GM12878 (cell line): Measurements from ENCODE around the gene SOCS4. TPM values are rescaled to one million over a fixed set of nuclear protein-coding genes. Genes with fewer than 3 reads are reported as not detected.

Source experiments
- ATAC-seq: fragments of 200-7000 bp; cut with Tn5 transposase; 3 replicates; pipeline ENCODE4 v1.9.1; 2020; ENCODE audit warnings: mild to moderate bottlenecking, moderate library complexity
- BruUV-seq: library from RNA; stranded (reverse); fragments of 400-500 nt; replicated peaks from 2 replicates; lab custom pipeline; 2021; lab: Mats Ljungman, UMichigan
- CTCF ChIA-PET: fragments of 300-600 bp; sonication (Branson Sonifier 250); formaldehyde crosslinking; extraction: SDS; loops from one replicate; lab custom pipeline; 2021; ENCODE audit warnings: inconsistent platforms; lab: Yijun Ruan, JAX
- POLR2A ChIA-PET: fragments of 350-600 bp; formaldehyde crosslinking; extraction: SDS; loops from one replicate; lab custom pipeline; 2021; ENCODE audit warnings: inconsistent platforms; lab: Charles Lee
- RAD21 ChIA-PET: fragments of 300-600 bp; sonication (Branson Sonifier 250); formaldehyde crosslinking; loops from one replicate; lab custom pipeline; 2023; ENCODE audit warnings: antibody characterized with exemption; ENCODE audit not compliant: unreplicated experiment; lab: Charles Lee
- SMC1A ChIA-PET: fragments of 300-600 bp; sonication (Branson Sonifier 250); formaldehyde crosslinking; loops from one replicate; lab custom pipeline; 2023; ENCODE audit not compliant: unreplicated experiment, uncharacterized antibody; lab: Charles Lee
- DNase-seq: peaks from one replicate; pipeline ENCODE4 v3.0.0-alpha.2; 2011; ENCODE audit warnings: low read depth, low spot score
- FAIRE-seq: peaks from 3 replicates; lab custom pipeline; 2011; peaks lifted over from hg19 to GRCh38; lab: Jason Lieb, UNC
- H2AFZ ChIP-seq: 2 replicates; pipeline ENCODE4 v1.6.0; 2011; ENCODE audit warnings: low read depth, low read length, control low read depth; ENCODE audit not compliant: control insufficient read depth
- H3K27ac ChIP-seq: 2 replicates; pipeline ENCODE4 v1.5.1; 2011; ENCODE audit warnings: control low read depth; ENCODE audit not compliant: control insufficient read depth, insufficient read depth
- H3K27me3 ChIP-seq, 2 experiments: replicated peaks in 1 of 2; 2 replicates each; pipeline versions ENCODE4 v1.6.0 to v1.6.1; 2011; ENCODE audit warnings: low read length in 1 of 2; ENCODE audit not compliant: control insufficient read depth in 2 of 2, insufficient read depth in 2 of 2
- H3K36me3 ChIP-seq, 2 experiments: 2 replicates each; pipeline ENCODE4 v1.5.1; 2011; ENCODE audit warnings: low read length in 1 of 2; ENCODE audit not compliant: control insufficient read depth in 2 of 2, insufficient read depth in 2 of 2
- H3K4me1 ChIP-seq: 2 replicates; pipeline ENCODE4 v1.6.1; 2011; ENCODE audit warnings: mild to moderate bottlenecking, low read length, moderate library complexity, mixed read lengths; ENCODE audit not compliant: control insufficient read depth, insufficient read depth
- H3K4me2 ChIP-seq: 2 replicates; pipeline ENCODE4 v1.6.0; 2011; ENCODE audit warnings: control low read depth; ENCODE audit not compliant: control insufficient read depth, insufficient read depth
- H3K4me3 ChIP-seq: fragments of 200-600 bp; sonication (generic); 2 replicates; pipeline ENCODE4 v1.5.1; 2016
- H3K79me2 ChIP-seq: 2 replicates; pipeline ENCODE4 v1.6.0; 2011; ENCODE audit warnings: low read length; ENCODE audit not compliant: control insufficient read depth, insufficient read depth
- H3K9ac ChIP-seq: 2 replicates; pipeline ENCODE4 v1.8.0; 2011; ENCODE audit warnings: low read length, control low read depth, mixed read lengths; ENCODE audit not compliant: control insufficient read depth, insufficient read depth
- H3K9me3 ChIP-seq: replicated peaks from 3 replicates; pipeline ENCODE4 v1.5.1; 2011; ENCODE audit warnings: mild to moderate bottlenecking, low read length; ENCODE audit not compliant: control insufficient read depth, insufficient read depth
- H4K20me1 ChIP-seq: 2 replicates; pipeline ENCODE4 v1.6.0; 2011; ENCODE audit not compliant: control insufficient read depth, insufficient read depth
- ATF2 ChIP-seq: IDR thresholded peaks from 2 replicates; pipeline ENCODE4 v1.6.1; 2012; ENCODE audit warnings: low read length, inconsistent platforms
- BMI1 ChIP-seq: fragments of 450-650 bp; IDR thresholded peaks from 2 replicates; pipeline ENCODE4 v1.6.1; 2016; ENCODE audit warnings: mild to moderate bottlenecking, moderate library complexity, borderline replicate concordance
- BRCA1 ChIP-seq: IDR thresholded peaks from 2 replicates; pipeline ENCODE4 v1.6.1; 2011; ENCODE audit warnings: low read depth, low read length, improper control_type of control experiment
- NBN ChIP-seq: fragments of 450-650 bp; IDR thresholded peaks from 2 replicates; pipeline ENCODE4 v1.6.1; 2016
- PRDM15 ChIP-seq: fragments of 450-650 bp; formaldehyde crosslinking; IDR thresholded peaks from 2 replicates; pipeline ENCODE4 v1.4.0; 2020; ENCODE audit warnings: mild to moderate bottlenecking, moderate library complexity
- RBBP5 ChIP-seq: fragments of 200-600 bp; sonication (generic); conservative IDR thresholded peaks from 2 replicates; pipeline ENCODE4 v1.6.1; 2016
- SPI1 ChIP-seq: IDR thresholded peaks from 2 replicates; pipeline ENCODE4 v1.6.1; 2011; ENCODE audit warnings: low read depth, mild to moderate bottlenecking, low read length, moderate library complexity, borderline replicate concordance; ENCODE audit not compliant: insufficient read depth
- SRF ChIP-seq, 2 experiments: IDR thresholded peaks; 2 replicates each; pipeline ENCODE4 v1.6.1; 2011; ENCODE audit warnings: low read depth in 2 of 2, low read length in 2 of 2, mild to moderate bottlenecking in 1 of 2, moderate library complexity in 1 of 2
- STAT1 ChIP-seq: fragments of 450-650 bp; conservative IDR thresholded peaks from 2 replicates; pipeline ENCODE4 v1.6.1; 2014; ENCODE audit warnings: antibody characterized with exemption, mild to moderate bottlenecking
- TAF1 ChIP-seq: IDR thresholded peaks from 2 replicates; pipeline ENCODE4 v1.6.1; 2011; ENCODE audit warnings: mild to moderate bottlenecking, low read depth, low read length, borderline replicate concordance
- ZBTB4 ChIP-seq: fragments of 450-650 bp; formaldehyde crosslinking; IDR thresholded peaks from 2 replicates; pipeline ENCODE4 v1.4.0; 2022; ENCODE audit warnings: mild to moderate bottlenecking, moderate library complexity
- WGBS: methylation state at CpG from one replicate; pipeline ENCODE4 v1.1.6; 2016; ENCODE audit warnings: low lambda C conversion rate; ENCODE audit not compliant: insufficient replicate concordance, insufficient coverage; ENCODE audit errors: missing lambda C conversion rate; 5-methylcytosine and 5-hydroxymethylcytosine counted together
- in situ Hi-C: fragments of 300-500 bp; cut with MboI; formaldehyde crosslinking; loops from 9 replicates; pipeline ENCODE4 v1.14.3; 2018; ENCODE audit warnings: mixed read lengths
- intact Hi-C: fragments of 100-400 bp; cut with micrococcal nuclease; formaldehyde crosslinking; loops from one replicate; pipeline ENCODE4 v1.14.2; 2022; ENCODE audit not compliant: unreplicated experiment
- polyA plus RNA-seq, 11 experiments: library from polyadenylated mRNA; depleted of rRNA in 4 of 11; unstranded in 6 of 11; stranded (reverse) in 5 of 11; fragments of >200 nt; fragmentation: Nextera tagmentation in 4 of 11; fragmentation: Illumina TruSeq in 1 of 11; extraction: Ambion mirVana in 4 of 11; extraction: Trizol in 1 of 11; gene quantifications; 1 replicate in 1 of 11; 2 replicates in 10 of 11; pipeline versions ENCODE4 v1.2.1 to v1.2.3, GENCODE V29; 2011 to 2016; ENCODE audit warnings: inconsistent platforms in 2 of 11, missing spikeins in 2 of 11, low read depth in 1 of 11
- total RNA-seq, 4 experiments: library from RNA; depleted of rRNA in 3 of 4; stranded (reverse); fragments of >200 nt in 3 of 4; fragmentation: Illumina TruSeq in 1 of 4; extraction: Trizol in 1 of 4; gene quantifications; 2 replicates each; pipeline versions ENCODE4 v1.2.1 to v1.2.3, GENCODE V29; 2013 to 2021

SOCS4 gene
- total and polyA plus RNA-seq, 10 of the 15 experiments (the other 5 are each of a cell fraction or from before 2014, with no cell fraction given): 5.7 to 31.5 (median 20.8) TPM

- ATAC-seq: no peak
- Histone ChIP-seq H2AFZ (no peak overlapping the region), H3K27ac (no peak overlapping the region), H3K4me1 (no peaks in the 10 kb centered on the region; the same call in 1 of the 2 replicates), H3K27me3 (no peaks in the 10 kb centered on the region), H3K4me3 (peak overlapping the region; percentile 82), H3K9ac (no peak overlapping the region), H3K36me3 (peaks cover 0 to 9% of the 10 kb centered on the region in 2 experiments; a peak in 3 of 4 replicates), H3K4me2 (peak overlapping the region; percentile 34; the same call in 1 of the 2 replicates), H3K9me3 (no peaks in the 10 kb centered on the region; the same call in 2 of the 3 replicates), H3K79me2 (peaks cover 69% of the 10 kb centered on the region), H4K20me1 (no peaks in the 10 kb centered on the region)
- ChIA-PET CTCF (interaction anchor here (1.0 to 3.4 kb wide), 13 partner anchors 9 to 106 kb away, joined by 3 to 44 read pairs (median 7); no protein-coding TSS in a partner anchor), SMC1A (interaction anchor here (0.6 to 5.8 kb wide), 15 partner anchors 11 to 184 kb away, joined by 3 to 98 read pairs (median 6); no protein-coding TSS in a partner anchor), POLR2A (interaction anchor here (0.6 to 3.1 kb wide), 8 partner anchors 10 to 63 kb away, joined by 3 to 48 read pairs (median 6); no protein-coding TSS in a partner anchor), RAD21 (interaction anchor here (1.0 to 3.6 kb wide), 6 partner anchors 13 to 172 kb away, joined by 3 to 49 read pairs (median 4); partner anchors contain the start of genes SOCS4 and WDHD1)
- FAIRE-seq: no peak
- intact Hi-C loops (loop anchor here (2.0 kb wide), 1 partner anchor 15 kb away; no protein-coding TSS in a partner anchor), in situ Hi-C loops (no loop called here)
- TF ChIP-seq PRDM15: no peak
- no peak for TF ChIP-seq BMI1
- TF ChIP-seq STAT1: no peak
- no peak for TF ChIP-seq ZBTB4 (CRISPR knock-in tag)
- TF ChIP-seq SRF (IDR thresholded peaks at IDR 0.05; ENCODE audit: low read depth in 2 of 2, low read length in 2 of 2): no peak
- TF ChIP-seq SPI1: no peak
- TF ChIP-seq RBBP5: no peak
- no peak for TF ChIP-seq ATF2
- no peak for TF ChIP-seq TAF1
- TF ChIP-seq BRCA1: no peak
- TF ChIP-seq NBN: no peak
- BruUV-seq: no TSS peak
- WGBS: 89% methylated on average over 7 of the region's 7 CpGs
- no peak for DNase-seq
These were observed 26.5 kb downstream of the SOCS4 start for GRCh38 chr14:55053500-55053899.
